Endothelial cell of umbilical vein (primary cell): ENCODE results near the gene ZNF618. TPM values are rescaled to one million over a fixed set of nuclear protein-coding genes. Genes with fewer than 3 reads are reported as not detected.

Experiments
- BruUV-seq: library from RNA; stranded (reverse); fragments of 400-500 nt; replicated peaks from 2 replicates; lab custom pipeline; 2021; lab: Mats Ljungman, UMichigan
- CTCF ChIA-PET: fragments of 300-600, 350-600 bp; sonication (Branson Sonifier 250); formaldehyde crosslinking; loops from one replicate; lab custom pipeline; 2021; ENCODE audit warnings: antibody characterized with exemption, inconsistent platforms; lab: Charles Lee
- POLR2A ChIA-PET: fragments of 300-600, 350-600 bp; sonication (Branson Sonifier 250); formaldehyde crosslinking; loops from one replicate; lab custom pipeline; 2021; ENCODE audit warnings: antibody characterized with exemption, inconsistent platforms; lab: Charles Lee
- DNase-seq: peaks from one replicate; pipeline ENCODE4 v3.0.0-alpha.2; 2011; ENCODE audit warnings: low read depth, low spot score
- FAIRE-seq: peaks from 2 replicates; lab custom pipeline; 2011; peaks lifted over from hg19 to GRCh38; lab: Jason Lieb, UNC
- H2AFZ ChIP-seq: 2 replicates; pipeline ENCODE4 v1.6.0; 2012; ENCODE audit warnings: low read depth, low read length, control low read depth, inconsistent platforms
- H3K27ac ChIP-seq: 2 replicates; pipeline ENCODE4 v1.5.1; 2011; ENCODE audit warnings: low read depth, mild to moderate bottlenecking, control low read depth, low read length, moderate library complexity; ENCODE audit not compliant: insufficient read depth
- H3K27me3 ChIP-seq, 2 experiments: 2 replicates each; pipeline versions ENCODE4 v1.6.0 to v1.6.1; 2011; ENCODE audit warnings: low read length in 2 of 2, mixed read lengths in 1 of 2; ENCODE audit not compliant: control insufficient read depth in 2 of 2, insufficient read depth in 2 of 2
- H3K36me3 ChIP-seq, 2 experiments: 2 replicates in 1 of 2; 3 replicates in 1 of 2; pipeline ENCODE4 v1.5.1; 2011; ENCODE audit warnings: low read length in 2 of 2, mild to moderate bottlenecking in 1 of 2, moderate library complexity in 1 of 2; ENCODE audit not compliant: control insufficient read depth in 2 of 2, insufficient read depth in 2 of 2; ENCODE audit errors: extremely low read depth in 1 of 2
- H3K4me1 ChIP-seq: 3 replicates; pipeline ENCODE4 v1.5.1; 2011; ENCODE audit warnings: mild to moderate bottlenecking, low read length; ENCODE audit not compliant: control insufficient read depth, insufficient read depth; ENCODE audit errors: extremely low read depth
- H3K4me2 ChIP-seq: 2 replicates; pipeline ENCODE4 v1.6.1; 2011; ENCODE audit warnings: low read length, control low read depth, mixed read lengths; ENCODE audit not compliant: insufficient read depth
- H3K4me3 ChIP-seq, 3 experiments: fragments of 200-600 bp in 1 of 3; sonication (generic), shearing (Covaris generic) in 1 of 3; replicated peaks in 1 of 3; 2 replicates each; pipeline ENCODE4 v1.5.1; 2011 to 2016; ENCODE audit warnings: control low read depth in 3 of 3, low read length in 3 of 3, mild to moderate bottlenecking in 2 of 3, inconsistent platforms in 1 of 3, low read depth in 1 of 3, moderate library complexity in 1 of 3; ENCODE audit not compliant: insufficient read depth in 1 of 3
- H3K79me2 ChIP-seq: 2 replicates; pipeline ENCODE4 v1.6.0; 2012; ENCODE audit warnings: low read length, inconsistent platforms; ENCODE audit not compliant: control insufficient read depth, insufficient read depth
- H3K9ac ChIP-seq: replicated peaks from 2 replicates; pipeline ENCODE3; 2011; ENCODE audit warnings: low read length, control low read depth; ENCODE audit not compliant: insufficient read depth; ENCODE audit errors: extremely low read depth
- H3K9me1 ChIP-seq: replicated peaks from 3 replicates; pipeline ENCODE4 v1.6.0; 2011; ENCODE audit warnings: mild to moderate bottlenecking, low read length; ENCODE audit not compliant: control insufficient read depth, insufficient read depth; ENCODE audit errors: extremely low read depth
- H3K9me3 ChIP-seq: replicated peaks from 2 replicates; pipeline ENCODE4 v1.5.1; 2012; ENCODE audit warnings: low read length, inconsistent platforms; ENCODE audit not compliant: control insufficient read depth, insufficient read depth
- H4K20me1 ChIP-seq: replicated peaks from 2 replicates; pipeline ENCODE3; 2011; ENCODE audit warnings: mild to moderate bottlenecking, low read length; ENCODE audit not compliant: control insufficient read depth, insufficient read depth; ENCODE audit errors: extremely low read depth
- CTCF ChIP-seq, 2 donors: IDR thresholded peaks; 1 replicate in 1 of 2; 2 replicates in 1 of 2; pipeline ENCODE4 v1.5.1; 2011; ENCODE audit warnings: low read length in 2 of 2, mild to moderate bottlenecking in 2 of 2, moderate library complexity in 2 of 2, control low read depth in 1 of 2, inconsistent platforms in 1 of 2, low read depth in 1 of 2; ENCODE audit not compliant: insufficient read depth in 1 of 2; ENCODE audit errors: extremely low read depth in 1 of 2
- EZH2 ChIP-seq: IDR thresholded peaks from 2 replicates; pipeline ENCODE4 v1.6.1; 2012; ENCODE audit warnings: borderline replicate concordance, low read depth, mild to moderate bottlenecking, moderate library complexity, low read length, inconsistent platforms; ENCODE audit not compliant: severe bottlenecking
- FOS ChIP-seq: IDR thresholded peaks from 2 replicates; pipeline ENCODE4 v1.6.1; 2011; ENCODE audit warnings: mild to moderate bottlenecking, low read length, moderate library complexity, borderline replicate concordance; ENCODE audit not compliant: insufficient read depth
- GATA2 ChIP-seq: IDR thresholded peaks from 2 replicates; pipeline ENCODE4 v1.7.0; 2011; ENCODE audit warnings: low read depth, mild to moderate bottlenecking, moderate library complexity, mixed read lengths, low read length; ENCODE audit not compliant: insufficient read length, insufficient read depth
- JUN ChIP-seq: IDR thresholded peaks from 2 replicates; pipeline ENCODE4 v1.6.1; 2011; ENCODE audit warnings: borderline replicate concordance, low read depth; ENCODE audit not compliant: insufficient read length, insufficient read depth
- MAX ChIP-seq: IDR thresholded peaks from 2 replicates; pipeline ENCODE4 v1.6.1; 2011; ENCODE audit not compliant: insufficient read depth, insufficient read length
- MYC ChIP-seq: IDR thresholded peaks from one replicate; pipeline ENCODE4 v1.6.1; 2011; ENCODE audit warnings: mild to moderate bottlenecking, low read depth, low read length
- POLR2A ChIP-seq: IDR thresholded peaks from 2 replicates; pipeline ENCODE4 v1.6.1; 2012; ENCODE audit warnings: low read depth, mild to moderate bottlenecking, control low read depth, low read length
- POLR2AphosphoS5 ChIP-seq: IDR thresholded peaks from 2 replicates; pipeline ENCODE4 v1.6.1; 2012; ENCODE audit warnings: low read depth, mild to moderate bottlenecking, control low read depth, low read length, moderate library complexity; ENCODE audit not compliant: insufficient read depth
- dilution Hi-C: fragments of 300-500 bp; cut with MboI; formaldehyde crosslinking; loops from one replicate; pipeline ENCODE4 v1.15.0; 2019; ENCODE audit warnings: low sequenced_read_pairs; ENCODE audit not compliant: extremely low pct_ligation_motif_present
- intact Hi-C: fragments of 100-400 bp; cut with micrococcal nuclease; formaldehyde crosslinking; loops from one replicate; pipeline ENCODE4 v1.10.0; 2022
- polyA plus RNA-seq, 4 experiments: library from polyadenylated mRNA; depleted of rRNA in 3 of 4; stranded (reverse) in 3 of 4; unstranded in 1 of 4; fragments of >200 nt; gene quantifications; 2 replicates each; pipeline versions ENCODE4 v1.2.1 to v1.2.3, GENCODE V29; 2011 to 2012; ENCODE audit warnings: missing spikeins in 1 of 4
- total RNA-seq: library from RNA; stranded (reverse); gene quantifications from 2 replicates; pipeline ENCODE4 v1.2.3, GENCODE V29; 2021

Gene ZNF618
- total and polyA plus RNA-seq, 2 donors (not counting 3 experiments of a cell fraction or from before 2014, with no cell fraction given), result 22.6 to 80.3 TPM

GRCh38 chr9:113997610-113998009, 121.5 kb downstream of the ZNF618 start:
- H3K79me2 ChIP-seq, result peaks cover 26% of the 10 kb centered on the region
- no peak for DNase-seq
- CTCF ChIA-PET, result interaction anchor here (1.6 kb wide), 1 partner anchor 35 kb away, joined by 5 read pairs; no protein-coding TSS in a partner anchor
- H4K20me1 ChIP-seq, result peaks cover 11% of the 10 kb centered on the region
- no peak overlapping the region for H3K27ac ChIP-seq
- peaks cover 23% of the 10 kb centered on the region for H3K4me1 ChIP-seq
- POLR2A ChIA-PET, result interaction anchor here (0.7 kb wide), 1 partner anchor 27 kb away, joined by 3 read pairs; no protein-coding TSS in a partner anchor
- H2AFZ ChIP-seq, result no peak overlapping the region
- no peak for TF ChIP-seq FOS
- no peak for TF ChIP-seq CTCF (IDR thresholded peaks at IDR 0.05; ENCODE audit: extremely low read depth in 1 of 2, insufficient read depth in 1 of 2, low read depth in 1 of 2, low read length in 2 of 2)
- TF ChIP-seq MAX, result no peak
- no peak for TF ChIP-seq GATA2
- no peak for TF ChIP-seq JUN
- TF ChIP-seq POLR2AphosphoS5, result no peak
- TF ChIP-seq EZH2, result no peak
- TF ChIP-seq MYC, result no peak
- TF ChIP-seq POLR2A, result no peak
- H3K27me3 ChIP-seq, result no peaks in the 10 kb centered on the region
- H3K4me3 ChIP-seq, result no peak overlapping the region
- FAIRE-seq, result no peak
- no TSS peak for BruUV-seq
- H3K9me1 ChIP-seq, result no peaks in the 10 kb centered on the region
- dilution Hi-C loops (no loop called here), intact Hi-C loops (no loop called here)
- H3K9ac ChIP-seq, result no peak overlapping the region
- H3K36me3 ChIP-seq, result peaks cover 4 to 28% of the 10 kb centered on the region in 2 experiments
- no peak overlapping the region for H3K4me2 ChIP-seq
- no peaks in the 10 kb centered on the region for H3K9me3 ChIP-seq
